Lower leg skin (tissue), 4 donors: ENCODE data around the gene TRIM41. TPM values are rescaled to one million over a fixed set of nuclear protein-coding genes. Genes with fewer than 3 reads are reported as not detected.
"Not testable (repeated sequence)": the region's sequence is repeated elsewhere in the genome, so short reads cannot be mapped to it uniquely, and the experiment has no call there.

Source experiments
- DNase-seq, 2 donors: peaks; one replicate each; pipeline ENCODE4 v3.0.0-alpha.2; 2019; ENCODE audit warnings: low spot score in 2 of 2
- H3K4me3 ChIP-seq: fragments of 200-600 bp; sonication (generic); 2 replicates; pipeline ENCODE4 v1.5.1; 2017; ENCODE audit warnings: mild to moderate bottlenecking, low read depth; ENCODE audit not compliant: poor library complexity, severe bottlenecking
- POLR2A ChIP-seq, 2 donors: fragments of 450-650 bp; IDR thresholded peaks; one replicate each; pipeline ENCODE4 v1.6.1; 2016 to 2017; ENCODE audit warnings: antibody characterized with exemption in 2 of 2, mild to moderate bottlenecking in 1 of 2, moderate library complexity in 1 of 2
- WGBS, 2 donors: methylation state at CpG; one replicate each; pipeline ENCODE4 v1.1.5; 2018; 5-methylcytosine and 5-hydroxymethylcytosine counted together
- intact Hi-C: fragments of 100-400 bp; cut with DNase I; formaldehyde crosslinking; loops from one replicate; pipeline ENCODE4 v1.15.0; 2023; ENCODE audit warnings: low total_unique reads
- microRNA-seq, 2 donors: library from miRNA; unstranded; fragments of <30 nt; microRNA quantifications; one replicate each; pipeline ENCODE4, GENCODE V29; 2016; ENCODE audit warnings: borderline replicate concordance in 2 of 2, borderline number of aligned reads in 1 of 2
- total RNA-seq, 4 donors: library from RNA; depleted of rRNA; stranded (reverse); fragments of >200 nt; gene quantifications; one replicate each; pipeline ENCODE4 v1.1.0, GENCODE V29; 2016
- TF ChIP-seq, protein P1 (sequence below), 3 donors: fragments of 450-650 bp; IDR thresholded peaks; one replicate each; pipeline ENCODE4 v1.5.1; 2016; ENCODE audit warnings: antibody characterized with exemption in 3 of 3, mild to moderate bottlenecking in 3 of 3, moderate library complexity in 2 of 3

TRIM41 gene
- total RNA-seq, 4 donors from 2014 or later = 14.7 to 19.8 (median 18.0) TPM

- peak in 1 of 2 donors; percentile 46 for DNase-seq
- intact Hi-C loops = no loop called here
- H3K4me3 ChIP-seq = no peak overlapping the region
- WGBS, 2 donors = 91 to 94% methylated on average over 40 of the region's 40 CpGs
- TF ChIP-seq, protein P1, sequence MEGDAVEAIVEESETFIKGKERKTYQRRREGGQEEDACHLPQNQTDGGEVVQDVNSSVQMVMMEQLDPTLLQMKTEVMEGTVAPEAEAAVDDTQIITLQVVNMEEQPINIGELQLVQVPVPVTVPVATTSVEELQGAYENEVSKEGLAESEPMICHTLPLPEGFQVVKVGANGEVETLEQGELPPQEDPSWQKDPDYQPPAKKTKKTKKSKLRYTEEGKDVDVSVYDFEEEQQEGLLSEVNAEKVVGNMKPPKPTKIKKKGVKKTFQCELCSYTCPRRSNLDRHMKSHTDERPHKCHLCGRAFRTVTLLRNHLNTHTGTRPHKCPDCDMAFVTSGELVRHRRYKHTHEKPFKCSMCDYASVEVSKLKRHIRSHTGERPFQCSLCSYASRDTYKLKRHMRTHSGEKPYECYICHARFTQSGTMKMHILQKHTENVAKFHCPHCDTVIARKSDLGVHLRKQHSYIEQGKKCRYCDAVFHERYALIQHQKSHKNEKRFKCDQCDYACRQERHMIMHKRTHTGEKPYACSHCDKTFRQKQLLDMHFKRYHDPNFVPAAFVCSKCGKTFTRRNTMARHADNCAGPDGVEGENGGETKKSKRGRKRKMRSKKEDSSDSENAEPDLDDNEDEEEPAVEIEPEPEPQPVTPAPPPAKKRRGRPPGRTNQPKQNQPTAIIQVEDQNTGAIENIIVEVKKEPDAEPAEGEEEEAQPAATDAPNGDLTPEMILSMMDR (IDR thresholded peaks at IDR 0.05) = no peak
- TF ChIP-seq POLR2A (IDR thresholded peaks at IDR 0.05) = no peak
Measured at GRCh38 chr5:181281077-181281983, 58.2 kb downstream of the TRIM41 start.

DNA sequence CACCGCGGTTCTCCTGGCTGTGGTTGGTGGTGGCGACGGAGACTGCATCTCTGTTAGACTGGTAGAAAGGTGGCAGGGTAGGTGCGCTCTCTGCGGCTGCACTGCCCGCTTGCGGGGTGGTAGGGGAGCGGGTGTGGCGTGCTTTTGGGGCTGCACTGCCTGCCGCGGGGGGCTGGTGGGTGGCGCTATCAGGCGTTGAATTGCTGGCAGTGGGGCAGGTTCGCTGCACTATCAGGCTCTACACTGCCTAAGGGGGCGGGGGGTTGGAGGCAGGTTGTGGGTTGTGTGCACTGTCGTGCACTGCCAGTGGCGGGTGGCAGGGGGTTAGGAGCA, 58.9 kb downstream of the TRIM41 start:
- intact Hi-C loops = no loop called here
- TF ChIP-seq, protein P1 (IDR thresholded peaks at IDR 0.05) = no peak
- TF ChIP-seq POLR2A (IDR thresholded peaks at IDR 0.05) = no peak
- peak in 1 of 2 donors; percentile 80 for DNase-seq
- H3K4me3 ChIP-seq = no peak overlapping the region
- WGBS, 2 donors = 87 to 91% methylated on average over 18 of the region's 18 CpGs

GRCh38 chr5:181282415-181282814, 59.3 kb downstream of the TRIM41 start:
- 84 to 100% methylated on average over 2 to 16 of the region's 16 CpGs for WGBS, 2 donors
- H3K4me3 ChIP-seq, intact Hi-C loops: not testable (repeated sequence)
- DNase-seq = peak in 1 of 2 donors; percentile 61

GRCh38 chr5:181282874-181283273, 59.8 kb downstream of the TRIM41 start:
- DNase-seq = peak in 1 of 2 donors; percentile 70
- 94% methylated on average over 7 of the region's 7 CpGs; no CpG with 5 or more reads in 1 of the 2 donors for WGBS, 2 donors
- TF ChIP-seq, protein P1 (IDR thresholded peaks at IDR 0.05) = no peak
- TF ChIP-seq POLR2A (IDR thresholded peaks at IDR 0.05) = no peak
- intact Hi-C loops = no loop called here
- H3K4me3 ChIP-seq = no peak overlapping the region

DNA sequence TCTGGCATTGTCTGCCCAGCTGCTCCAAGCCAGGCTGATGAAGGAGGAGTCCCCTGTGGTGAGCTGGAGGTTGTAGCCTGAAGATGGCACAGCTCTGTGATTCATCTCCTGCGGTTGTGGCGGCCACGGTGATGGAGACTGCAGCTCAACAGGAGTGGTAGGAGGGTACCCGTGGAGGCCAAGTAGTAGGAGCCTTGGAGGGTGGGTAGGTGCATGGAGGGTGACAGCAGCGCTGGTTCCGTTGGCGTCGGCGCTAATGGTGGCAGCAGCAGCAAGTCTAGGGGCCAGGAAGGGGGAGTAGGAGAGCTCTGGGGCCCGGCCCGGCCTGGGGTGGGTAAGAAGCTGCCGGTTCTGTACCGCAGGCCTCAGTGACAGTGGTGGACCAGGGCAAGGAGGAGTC, 60.3 kb downstream of the TRIM41 start:
- WGBS, 2 donors = 74 to 85% methylated on average over 12 to 13 of the region's 13 CpGs
- DNase-seq = peak in 1 of 2 donors; percentile 69
- no peak overlapping the region for H3K4me3 ChIP-seq
- intact Hi-C loops = no loop called here
- TF ChIP-seq, protein P1 (IDR thresholded peaks at IDR 0.05) = no peak
- no peak for TF ChIP-seq POLR2A (IDR thresholded peaks at IDR 0.05)

DNA sequence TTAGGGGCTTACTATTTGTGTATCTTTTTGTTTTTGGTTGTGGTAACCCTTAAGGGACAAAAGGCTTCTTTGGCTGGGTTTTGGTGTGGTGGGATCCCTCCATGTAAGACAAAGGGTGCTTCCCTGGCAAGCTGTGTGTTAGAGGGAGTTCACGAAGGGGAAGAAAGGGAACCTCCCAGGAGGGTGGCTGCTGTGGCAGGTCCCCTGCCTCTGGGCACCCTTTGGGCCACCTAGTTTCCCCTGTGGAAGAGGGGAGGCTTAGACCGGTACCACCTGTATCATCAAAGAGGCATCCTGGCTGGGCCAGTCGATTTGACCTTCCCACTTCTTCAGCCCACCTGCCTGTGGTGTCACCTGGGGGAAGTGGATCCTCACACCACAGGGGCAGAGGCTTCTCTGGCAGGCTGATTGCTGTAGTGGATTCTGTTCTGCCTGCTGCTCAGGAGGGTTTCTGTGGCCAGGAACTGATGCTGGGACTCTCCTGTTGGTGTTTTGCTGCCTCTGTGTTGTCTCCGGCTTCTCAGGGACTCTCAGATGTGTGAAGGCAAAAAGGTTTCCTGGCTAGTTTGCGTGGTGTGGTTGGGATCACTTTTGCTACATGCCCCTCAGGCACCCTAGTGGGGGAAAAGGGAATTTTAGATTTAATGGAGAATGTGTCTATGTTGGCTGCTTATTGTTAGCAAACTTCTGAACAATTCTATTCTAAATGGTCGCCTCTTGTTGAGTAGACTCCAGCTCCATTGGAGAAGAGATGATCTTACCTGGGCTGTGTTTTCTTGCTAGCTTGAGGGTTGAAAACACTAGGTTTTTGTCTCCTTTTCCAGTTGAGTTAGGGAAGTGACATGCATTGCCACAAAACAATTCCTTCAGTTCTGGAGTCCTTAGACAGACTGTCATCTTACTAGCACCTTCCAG, 61.0 kb downstream of the TRIM41 start:
- WGBS, 2 donors = 53 to 57% methylated on average over 2 to 6 of the region's 6 CpGs
- H3K4me3 ChIP-seq, intact Hi-C loops: not testable (repeated sequence)
- peak in 1 of 2 donors; percentile 53 for DNase-seq

Small RNA genes lying within 50 kb of the gene (microRNA-seq; reads per million reads assigned to microRNA genes)
- 0 to 1.1 reads per million in 2 donors for gene MIR4638

Other genes starting within 250 kb of the TRIM41 start
- gene BTNL3, start 234.4 kb upstream of the TRIM41 start, total RNA-seq = not detected
- 10 to 100 TPM; 11.7 to 26.6 (median 16.2) TPM for gene BTNL9, start 183.0 kb upstream of the TRIM41 start, total RNA-seq
- gene OR2V1, start 92.1 kb upstream of the TRIM41 start, total RNA-seq = not detected
- not detected for gene OR2V2, start 75.7 kb upstream of the TRIM41 start, total RNA-seq
- gene TRIM7, start 18.1 kb upstream of the TRIM41 start, total RNA-seq = 100 to 1,000 TPM in 2 of 4 donors, 10 to 100 TPM in 2; 77.2 to 144 (median 89.8) TPM
- gene RACK1, start 20.6 kb downstream of the TRIM41 start, total RNA-seq = 1,000 to 10,000 TPM; 3,064 to 4,085 (median 3,503) TPM
- 10 to 100 TPM in 2 of 4 donors, 1 to 10 TPM in 2; 5.2 to 13.2 (median 9.3) TPM for gene TRIM52, start 37.9 kb downstream of the TRIM41 start, total RNA-seq
- not detected for gene OR4F3, start 144.0 kb downstream of the TRIM41 start, total RNA-seq